Karpas-422 (cell line): ENCODE measurements around the gene PAX6. TPM values are rescaled to one million over a fixed set of nuclear protein-coding genes. Genes with fewer than 3 reads are reported as not detected.
"Not testable (repeated sequence)": the region's sequence is repeated elsewhere in the genome, so short reads cannot be mapped to it uniquely, and the experiment has no call there.

Source experiments
- DNase-seq: peaks from one replicate; pipeline ENCODE4 v3.0.0-alpha.2; 2015
- H2AFZ ChIP-seq: fragments of 200-600 bp; sonication (generic); 2 replicates; pipeline ENCODE4 v1.6.1; 2014; ENCODE audit warnings: antibody characterized with exemption, low read length, mixed read lengths
- H3K27ac ChIP-seq: fragments of 200-600 bp; sonication (generic); 2 replicates; pipeline ENCODE4 v1.5.1; 2014; ENCODE audit warnings: mild to moderate bottlenecking, low read length, moderate library complexity
- H3K27me3 ChIP-seq: fragments of 200-600 bp; sonication (generic); 2 replicates; pipeline ENCODE4 v1.6.1; 2014; ENCODE audit warnings: low read length, mixed read lengths
- H3K36me3 ChIP-seq: fragments of 200-600 bp; sonication (generic); 2 replicates; pipeline ENCODE4 v1.6.1; 2014; ENCODE audit warnings: low read length, mixed read lengths; ENCODE audit not compliant: insufficient read depth
- H3K4me1 ChIP-seq: fragments of 200-600 bp; sonication (generic); 2 replicates; pipeline ENCODE4 v1.6.1; 2014; ENCODE audit warnings: mild to moderate bottlenecking, low read length, mixed read lengths
- H3K4me2 ChIP-seq: fragments of 200-600 bp; sonication (generic); 2 replicates; pipeline ENCODE4 v1.6.1; 2014; ENCODE audit warnings: low read length, low read depth, mild to moderate bottlenecking; ENCODE audit not compliant: poor library complexity, severe bottlenecking
- H3K4me3 ChIP-seq: fragments of 200-600 bp; sonication (generic); 2 replicates; pipeline ENCODE4 v1.5.1; 2014; ENCODE audit warnings: mild to moderate bottlenecking, antibody characterized with exemption, low read length, mixed read lengths
- H3K79me2 ChIP-seq: fragments of 200-600 bp; sonication (generic); 2 replicates; pipeline ENCODE4 v1.6.1; 2014; ENCODE audit warnings: mild to moderate bottlenecking, low read length, mixed read lengths
- H3K9ac ChIP-seq: fragments of 200-600 bp; sonication (generic); 2 replicates; pipeline ENCODE4 v1.6.0; 2014; ENCODE audit warnings: low read length
- H3K9me2 ChIP-seq: fragments of 200-600 bp; sonication (generic), shearing (Covaris generic); replicated peaks from 2 replicates; pipeline ENCODE4 v1.6.0; 2014; ENCODE audit warnings: mild to moderate bottlenecking, low read length, moderate library complexity; ENCODE audit not compliant: insufficient read depth
- H3K9me3 ChIP-seq: fragments of 300-700, 200-600 bp; sonication (generic); 2 replicates; pipeline ENCODE4 v1.6.1; 2014; ENCODE audit warnings: low read length, mixed read lengths
- H4K20me1 ChIP-seq: fragments of 200-600 bp; sonication (generic); 2 replicates; pipeline ENCODE4 v1.6.1; 2014; ENCODE audit warnings: mild to moderate bottlenecking, antibody characterized with exemption, low read length, low read depth; ENCODE audit not compliant: insufficient read depth
- total RNA-seq: library from RNA; depleted of rRNA; stranded (reverse); fragments of >200 nt; shearing (Covaris generic); gene quantifications from 2 replicates; pipeline ENCODE4 v1.2.3, GENCODE V29; 2014; ENCODE audit warnings: low replicate concordance

The PAX6 gene
- total RNA-seq, 1 experiment from 2014 or later: 5.9 TPM

- Histone ChIP-seq H3K36me3 (no peaks in the 10 kb centered on the region), H3K4me3 (no peak overlapping the region)
These were observed 44.1 kb downstream of the PAX6 start for GRCh38 chr11:31767066-31767465.

GRCh38 chr11:31764766-31765165 lies 46.4 kb downstream of the PAX6 start:
- Histone ChIP-seq H3K9me2 (no peaks in the 10 kb centered on the region), H3K36me3 (no peaks in the 10 kb centered on the region), H3K4me3 (no peak overlapping the region), H3K27ac (no peak overlapping the region), H3K79me2 (no peaks in the 10 kb centered on the region), H3K4me2 (no peak overlapping the region), H4K20me1 (no peaks in the 10 kb centered on the region), H3K4me1 (no peaks in the 10 kb centered on the region), H3K27me3 (no peaks in the 10 kb centered on the region), H2AFZ (no peak overlapping the region), H3K9me3 (no peaks in the 10 kb centered on the region), H3K9ac (no peak overlapping the region)
- DNase-seq: no peak

More at GRCh38 chr11:31767066-31767465, 44.1 kb downstream of the PAX6 start:
- H3K9ac ChIP-seq: no peak overlapping the region
- H3K9me3 ChIP-seq: no peaks in the 10 kb centered on the region
- no peak overlapping the region for H3K4me2 ChIP-seq
- no peaks in the 10 kb centered on the region for H3K79me2 ChIP-seq
- H4K20me1 ChIP-seq: no peaks in the 10 kb centered on the region
- no peaks in the 10 kb centered on the region for H3K9me2 ChIP-seq
- H2AFZ ChIP-seq: no peak overlapping the region
- no peaks in the 10 kb centered on the region for H3K27me3 ChIP-seq
- H3K4me1 ChIP-seq: no peaks in the 10 kb centered on the region
- no peak for DNase-seq
- no peak overlapping the region for H3K27ac ChIP-seq

- Histone ChIP-seq H2AFZ (no peak overlapping the region), H3K27ac (no peak overlapping the region), H3K4me1 (no peaks in the 10 kb centered on the region), H3K4me3 (no peak overlapping the region), H3K9me2 (no peaks in the 10 kb centered on the region), H3K4me2 (no peak overlapping the region), H4K20me1 (no peaks in the 10 kb centered on the region), H3K9ac (no peak overlapping the region), H3K27me3 (no peaks in the 10 kb centered on the region), H3K9me3 (no peaks in the 10 kb centered on the region), H3K36me3 (no peaks in the 10 kb centered on the region), H3K79me2 (no peaks in the 10 kb centered on the region)
- no peak for DNase-seq
These were observed 46.9 kb downstream of the PAX6 start for GRCh38 chr11:31764261-31764660.

- Histone ChIP-seq H3K9me2 (no peaks in the 10 kb centered on the region), H3K9ac (no peak overlapping the region), H3K4me3 (no peak overlapping the region), H3K36me3 (no peaks in the 10 kb centered on the region), H3K4me2 (no peak overlapping the region), H3K79me2 (no peaks in the 10 kb centered on the region), H3K4me1 (no peaks in the 10 kb centered on the region), H2AFZ (no peak overlapping the region), H3K9me3 (no peaks in the 10 kb centered on the region), H3K27me3 (no peaks in the 10 kb centered on the region), H4K20me1 (no peaks in the 10 kb centered on the region), H3K27ac (no peak overlapping the region)
- DNase-seq: no peak
These were observed 47.8 kb downstream of the PAX6 start for GRCh38 chr11:31763296-31763695.

GRCh38 chr11:31761636-31762035 lies 49.5 kb downstream of the PAX6 start:
- H3K27me3 ChIP-seq: no peaks in the 10 kb centered on the region
- no peak overlapping the region for H3K4me2 ChIP-seq
- no peak overlapping the region for H2AFZ ChIP-seq
- no peak for DNase-seq
- no peaks in the 10 kb centered on the region for H3K79me2 ChIP-seq
- H3K4me3 ChIP-seq: no peak overlapping the region
- no peaks in the 10 kb centered on the region for H3K36me3 ChIP-seq
- no peak overlapping the region for H3K9ac ChIP-seq
- no peaks in the 10 kb centered on the region for H3K4me1 ChIP-seq
- H4K20me1 ChIP-seq: no peaks in the 10 kb centered on the region
- no peaks in the 10 kb centered on the region for H3K9me2 ChIP-seq
- no peak overlapping the region for H3K27ac ChIP-seq
- H3K9me3 ChIP-seq: no peaks in the 10 kb centered on the region

- H3K27me3 ChIP-seq: no peaks in the 10 kb centered on the region
- no peak for DNase-seq
- H3K36me3 ChIP-seq: no peaks in the 10 kb centered on the region
These were observed 53.8 kb downstream of the PAX6 start for GRCh38 chr11:31757260-31757835.

GRCh38 chr11:31747581-31747980 lies 63.5 kb downstream of the PAX6 start:
- Histone ChIP-seq H3K4me3 (no peak overlapping the region), H3K4me2 (no peak overlapping the region), H2AFZ (no peak overlapping the region), H3K9me3 (no peaks in the 10 kb centered on the region), H3K9ac (no peak overlapping the region), H4K20me1 (no peaks in the 10 kb centered on the region), H3K4me1 (peaks cover 12% of the 10 kb centered on the region), H3K27me3 (no peaks in the 10 kb centered on the region), H3K9me2 (no peaks in the 10 kb centered on the region), H3K27ac (no peak overlapping the region), H3K36me3 (no peaks in the 10 kb centered on the region), H3K79me2 (no peaks in the 10 kb centered on the region)
- DNase-seq: no peak

More at GRCh38 chr11:31757260-31757835, 53.8 kb downstream of the PAX6 start:
- H3K9me2 ChIP-seq: no peaks in the 10 kb centered on the region
- no peak overlapping the region for H2AFZ ChIP-seq
- no peak overlapping the region for H3K4me3 ChIP-seq
- H4K20me1 ChIP-seq: no peaks in the 10 kb centered on the region
- no peak overlapping the region for H3K27ac ChIP-seq
- no peaks in the 10 kb centered on the region for H3K9me3 ChIP-seq
- no peaks in the 10 kb centered on the region for H3K79me2 ChIP-seq
- H3K4me1 ChIP-seq: no peaks in the 10 kb centered on the region
- H3K4me2 ChIP-seq: no peak overlapping the region
- no peak overlapping the region for H3K9ac ChIP-seq

GRCh38 chr11:31740731-31741368 lies 70.3 kb downstream of the PAX6 start:
- H3K36me3 ChIP-seq, H3K9me2 ChIP-seq, H3K4me3 ChIP-seq, H3K9ac ChIP-seq, H4K20me1 ChIP-seq, DNase-seq, H3K27ac ChIP-seq, H3K9me3 ChIP-seq, H3K27me3 ChIP-seq, H3K4me2 ChIP-seq, H2AFZ ChIP-seq, H3K79me2 ChIP-seq, H3K4me1 ChIP-seq: not testable (repeated sequence)
